Measurements from ENCODE around the gene TATDN3. TPM values are rescaled to one million over a fixed set of nuclear protein-coding genes. Genes with fewer than 3 reads are reported as not detected.

The TATDN3 gene
- total RNA-seq, 1 experiment from 2014 or later, result 16.3 TPM

DNA sequence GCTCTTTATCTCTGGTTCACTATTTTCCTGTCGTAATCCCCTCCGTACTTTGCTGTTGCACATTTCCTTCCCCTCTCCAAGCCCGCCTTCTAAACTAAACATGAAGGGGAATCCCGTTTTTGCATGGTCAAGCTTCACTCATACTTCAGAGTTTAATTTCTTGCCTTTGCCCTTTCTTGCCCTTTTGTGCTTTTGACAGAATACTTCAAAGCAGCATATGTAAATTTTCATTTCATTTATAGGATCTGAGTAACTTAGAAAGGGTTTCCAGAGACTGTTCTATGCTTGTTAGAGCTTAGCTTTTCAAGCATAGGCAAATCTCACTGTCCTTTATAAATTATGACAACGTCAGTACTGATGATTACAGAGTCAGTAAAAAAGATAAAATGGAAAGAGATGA lies 28.0 kb downstream of the TATDN3 start (continued):
- TF ChIP-seq, protein P1, sequence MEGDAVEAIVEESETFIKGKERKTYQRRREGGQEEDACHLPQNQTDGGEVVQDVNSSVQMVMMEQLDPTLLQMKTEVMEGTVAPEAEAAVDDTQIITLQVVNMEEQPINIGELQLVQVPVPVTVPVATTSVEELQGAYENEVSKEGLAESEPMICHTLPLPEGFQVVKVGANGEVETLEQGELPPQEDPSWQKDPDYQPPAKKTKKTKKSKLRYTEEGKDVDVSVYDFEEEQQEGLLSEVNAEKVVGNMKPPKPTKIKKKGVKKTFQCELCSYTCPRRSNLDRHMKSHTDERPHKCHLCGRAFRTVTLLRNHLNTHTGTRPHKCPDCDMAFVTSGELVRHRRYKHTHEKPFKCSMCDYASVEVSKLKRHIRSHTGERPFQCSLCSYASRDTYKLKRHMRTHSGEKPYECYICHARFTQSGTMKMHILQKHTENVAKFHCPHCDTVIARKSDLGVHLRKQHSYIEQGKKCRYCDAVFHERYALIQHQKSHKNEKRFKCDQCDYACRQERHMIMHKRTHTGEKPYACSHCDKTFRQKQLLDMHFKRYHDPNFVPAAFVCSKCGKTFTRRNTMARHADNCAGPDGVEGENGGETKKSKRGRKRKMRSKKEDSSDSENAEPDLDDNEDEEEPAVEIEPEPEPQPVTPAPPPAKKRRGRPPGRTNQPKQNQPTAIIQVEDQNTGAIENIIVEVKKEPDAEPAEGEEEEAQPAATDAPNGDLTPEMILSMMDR (IDR thresholded peaks at IDR 0.05 in 2 of 3, conservative IDR thresholded peaks at IDR 0.05 in 1 of 3; ENCODE audit: borderline replicate concordance in 1 of 3, insufficient read depth in 1 of 3, low read depth in 2 of 3, low read length in 2 of 3), result no peak
- TF ChIP-seq POLR2A (IDR thresholded peaks at IDR 0.05; ENCODE audit: borderline replicate concordance, extremely low read depth, insufficient read depth, insufficient read length), result no peak

DNA sequence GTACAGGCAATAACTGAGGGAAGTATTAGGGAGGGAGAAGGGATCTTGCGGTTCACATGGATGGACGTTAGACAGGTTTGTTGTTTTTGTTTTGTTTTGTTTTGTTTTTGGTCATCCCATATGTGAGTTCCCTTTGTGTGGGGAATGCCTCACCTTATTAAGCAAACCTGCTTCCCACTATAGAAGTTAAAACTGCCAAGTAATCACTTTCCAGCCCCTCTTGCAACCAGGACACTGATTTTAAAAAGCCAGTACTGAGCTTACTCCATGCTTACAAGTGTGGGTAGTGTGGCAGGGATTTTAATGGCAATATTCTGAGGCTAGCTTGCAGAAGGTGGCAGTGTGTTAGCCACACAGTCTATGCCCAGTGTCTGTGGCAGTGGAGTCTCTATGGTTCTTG lies 29.3 kb downstream of the TATDN3 start:
- ChIA-PET POLR2A (no interaction called here), RAD21 (ENCODE audit: low non-redundant PET in 1 of 2, low total read pairs in 2 of 2, uncharacterized antibody in 2 of 2, unreplicated experiment in 2 of 2) (no interaction called here)

More for the DNA sequence above, 29.3 kb downstream of the TATDN3 start:
- no peaks in the 10 kb centered on the region for H3K79me2 ChIP-seq (ENCODE audit: insufficient read depth, low read length)
- H3K9ac ChIP-seq (ENCODE audit: low read length), result no peak overlapping the region
- no peaks in the 10 kb centered on the region; a peak in 1 of 4 replicates for H3K4me1 ChIP-seq (ENCODE audit: control insufficient read depth in 1 of 2, insufficient read depth in 2 of 2, low read length in 2 of 2)
- H3K9me2 ChIP-seq (ENCODE audit: insufficient read depth), result no peaks in the 10 kb centered on the region
- no peak overlapping the region for H3K4me3 ChIP-seq (replicated peaks in 1 of 2; ENCODE audit: low read depth in 1 of 2, low read length in 2 of 2)
- no peak for TF ChIP-seq RAD21 (IDR thresholded peaks at IDR 0.05; ENCODE audit: low read depth)
- no peak for TF ChIP-seq SRF (IDR thresholded peaks at IDR 0.05; ENCODE audit: low read depth)
- TF ChIP-seq EZH2 (IDR thresholded peaks at IDR 0.05), result no peak
- TF ChIP-seq, protein P2, sequence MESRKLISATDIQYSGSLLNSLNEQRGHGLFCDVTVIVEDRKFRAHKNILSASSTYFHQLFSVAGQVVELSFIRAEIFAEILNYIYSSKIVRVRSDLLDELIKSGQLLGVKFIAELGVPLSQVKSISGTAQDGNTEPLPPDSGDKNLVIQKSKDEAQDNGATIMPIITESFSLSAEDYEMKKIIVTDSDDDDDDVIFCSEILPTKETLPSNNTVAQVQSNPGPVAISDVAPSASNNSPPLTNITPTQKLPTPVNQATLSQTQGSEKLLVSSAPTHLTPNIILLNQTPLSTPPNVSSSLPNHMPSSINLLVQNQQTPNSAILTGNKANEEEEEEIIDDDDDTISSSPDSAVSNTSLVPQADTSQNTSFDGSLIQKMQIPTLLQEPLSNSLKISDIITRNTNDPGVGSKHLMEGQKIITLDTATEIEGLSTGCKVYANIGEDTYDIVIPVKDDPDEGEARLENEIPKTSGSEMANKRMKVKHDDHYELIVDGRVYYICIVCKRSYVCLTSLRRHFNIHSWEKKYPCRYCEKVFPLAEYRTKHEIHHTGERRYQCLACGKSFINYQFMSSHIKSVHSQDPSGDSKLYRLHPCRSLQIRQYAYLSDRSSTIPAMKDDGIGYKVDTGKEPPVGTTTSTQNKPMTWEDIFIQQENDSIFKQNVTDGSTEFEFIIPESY (IDR thresholded peaks at IDR 0.05; ENCODE audit: extremely low read depth, insufficient replicate concordance, low read length), result no peak
- no peak for TF ChIP-seq YY1 (IDR thresholded peaks at IDR 0.05; ENCODE audit: extremely low read depth, insufficient replicate concordance, low read depth, low read length)
- TF ChIP-seq ZFX (IDR thresholded peaks at IDR 0.05), result no peak
- no peak for TF ChIP-seq POLR2AphosphoS5 (IDR thresholded peaks at IDR 0.05; ENCODE audit: low read depth, low read length)
- TF ChIP-seq CBX3 (IDR thresholded peaks at IDR 0.05; ENCODE audit: low read depth), result no peak
- TF ChIP-seq TCF7L2 (IDR thresholded peaks at IDR 0.05; ENCODE audit: borderline replicate concordance, extremely low read depth, insufficient read depth, insufficient read length), result no peak
- no peak for TF ChIP-seq ELF1 (IDR thresholded peaks at IDR 0.05; ENCODE audit: borderline replicate concordance, low read depth)
- TF ChIP-seq ZNF274 (IDR thresholded peaks at IDR 0.05; ENCODE audit: low read depth, low read length), result no peak
- TF ChIP-seq POLR2A (IDR thresholded peaks at IDR 0.05; ENCODE audit: borderline replicate concordance, extremely low read depth, insufficient read depth, insufficient read length), result no peak
- no peak for TF ChIP-seq FOSL1 (IDR thresholded peaks at IDR 0.05; ENCODE audit: low read depth)
- TF ChIP-seq, protein P3, sequence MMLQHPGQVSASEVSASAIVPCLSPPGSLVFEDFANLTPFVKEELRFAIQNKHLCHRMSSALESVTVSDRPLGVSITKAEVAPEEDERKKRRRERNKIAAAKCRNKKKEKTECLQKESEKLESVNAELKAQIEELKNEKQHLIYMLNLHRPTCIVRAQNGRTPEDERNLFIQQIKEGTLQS (IDR thresholded peaks at IDR 0.05), result no peak
- no peak for TF ChIP-seq EZH2phosphoT487 (IDR thresholded peaks at IDR 0.05; ENCODE audit: borderline replicate concordance)
- no peak for TF ChIP-seq SP1 (IDR thresholded peaks at IDR 0.05; ENCODE audit: low read depth)
- no TSS peak for BruUV-seq (replicated peaks)
- H2AFZ ChIP-seq (ENCODE audit: low read depth, low read length, poor library complexity, severe bottlenecking), result no peak overlapping the region
- intact Hi-C loops (cut with micrococcal nuclease), result no loop called here
- no peaks in the 10 kb centered on the region for H3K27me3 ChIP-seq (ENCODE audit: insufficient read depth, low read length)
- DNase-seq (ENCODE audit: low read depth, low spot score) (no peak), ATAC-seq (no peak)
- peaks cover 6 to 9% of the 10 kb centered on the region in 2 experiments; a peak in 2 of 4 replicates for H3K9me3 ChIP-seq (ENCODE audit: control insufficient read depth in 1 of 2, insufficient read depth in 1 of 2, low read depth in 1 of 2, low read length in 2 of 2)
- no peak overlapping the region for H3K4me2 ChIP-seq (ENCODE audit: low read length)
- H4K20me1 ChIP-seq (ENCODE audit: insufficient read depth), result no peaks in the 10 kb centered on the region
- CTCF ChIA-PET, result no interaction called here
- H3K36me3 ChIP-seq (ENCODE audit: control insufficient read depth in 1 of 2, insufficient read depth in 2 of 2, low read length in 2 of 2), result no peaks in the 10 kb centered on the region
- no peak overlapping the region for H3K27ac ChIP-seq (ENCODE audit: low read depth, low read length)
